Gastroesophageal sphincter (tissue), 4 donors: ENCODE data around the gene MTREX. TPM values are rescaled to one million over a fixed set of nuclear protein-coding genes. Genes with fewer than 3 reads are reported as not detected.
A peak's percentile ranks its signal among the peaks of the same experiment; 100 is the strongest.

Source experiments
- ATAC-seq: fragments of 150-250 bp; one replicate; pipeline ENCODE4 v1.9.1; 2016; ENCODE audit warnings: mild to moderate bottlenecking, moderate library complexity
- H3K27ac ChIP-seq, 4 donors: fragments of 200-600 bp; sonication (generic) in 3 of 4; 1 replicate in 3 of 4; 2 replicates in 1 of 4; pipeline ENCODE4 v1.5.1; 2016 to 2019
- H3K27me3 ChIP-seq: fragments of 200-600 bp; sonication (generic); one replicate; pipeline ENCODE4 v1.5.1; 2019
- H3K36me3 ChIP-seq, 2 donors: fragments of 200-600 bp; sonication (generic); one replicate each; pipeline ENCODE4 v1.5.1; 2019; ENCODE audit warnings: control low read depth in 1 of 2
- H3K4me1 ChIP-seq, 3 donors: fragments of 200-600 bp; sonication (generic); 1 replicate in 2 of 3; 2 replicates in 1 of 3; pipeline ENCODE4 v1.5.1; 2016 to 2019; ENCODE audit warnings: control low read depth in 2 of 3
- H3K4me3 ChIP-seq, 2 donors: fragments of 200-600 bp; sonication (generic); one replicate each; pipeline ENCODE4 v1.5.1; 2019; ENCODE audit warnings: mild to moderate bottlenecking in 1 of 2, moderate library complexity in 1 of 2
- H3K9me3 ChIP-seq, 3 donors: fragments of 200-600 bp; sonication (generic); one replicate each; pipeline ENCODE4 v1.5.1; 2017 to 2019; ENCODE audit warnings: control low read depth in 2 of 3
- CTCF ChIP-seq, 4 experiments: fragments of 200-600 bp in 2 of 4; fragments of 450-650 bp in 2 of 4; sonication (generic) in 1 of 4; IDR thresholded peaks; one replicate each; pipeline ENCODE4 v1.5.1; 2017 to 2019; ENCODE audit warnings: antibody characterized with exemption in 4 of 4, mild to moderate bottlenecking in 2 of 4, moderate library complexity in 2 of 4
- EP300 ChIP-seq: sonication (generic); formaldehyde crosslinking; IDR thresholded peaks from one replicate; pipeline ENCODE4 v1.6.1; 2017; ENCODE audit warnings: antibody characterized with exemption, mild to moderate bottlenecking
- POLR2A ChIP-seq, 2 donors: fragments of 450-650 bp; IDR thresholded peaks; one replicate each; pipeline ENCODE4 v1.6.1; 2017; ENCODE audit warnings: antibody characterized with exemption in 2 of 2, mild to moderate bottlenecking in 2 of 2, moderate library complexity in 1 of 2
- POLR2AphosphoS5 ChIP-seq: sonication (generic); formaldehyde crosslinking; IDR thresholded peaks from one replicate; pipeline ENCODE4 v1.6.1; 2017; ENCODE audit warnings: antibody characterized with exemption
- WGBS, 2 donors: methylation state at CpG; one replicate each; pipeline ENCODE4 v1.1.5; 2018; ENCODE audit warnings: low coverage in 1 of 2; 5-methylcytosine and 5-hydroxymethylcytosine counted together
- total RNA-seq, 4 donors: library from RNA; depleted of rRNA; stranded (reverse); fragments of >200 nt; gene quantifications; one replicate each; pipeline ENCODE4 v1.1.0, GENCODE V29; 2016

MTREX gene
- total RNA-seq, 4 donors from 2014 or later, result 55.7 to 93.2 (median 61.5) TPM

- Histone ChIP-seq H3K36me3 (peaks cover 0 to 6% of the 10 kb centered on the region in 2 donors), H3K4me1 (peaks cover 0 to 43% (median 0%) of the 10 kb centered on the region in 3 donors), H3K4me3 (no peak overlapping the region), H3K27me3 (no peaks in the 10 kb centered on the region), H3K9me3 (no peaks in the 10 kb centered on the region), H3K27ac (no peak overlapping the region)
- TF ChIP-seq EP300, result no peak
- TF ChIP-seq POLR2A (IDR thresholded peaks at IDR 0.05), result no peak
- no peak for TF ChIP-seq CTCF (IDR thresholded peaks at IDR 0.05)
- TF ChIP-seq POLR2AphosphoS5, result no peak
- WGBS, 2 donors, result 38 to 73% methylated on average over 1 of the region's 1 CpG
- ATAC-seq, result no peak
Measured at GRCh38 chr5:55319491-55319890, 11.7 kb downstream of the MTREX start.

DNA sequence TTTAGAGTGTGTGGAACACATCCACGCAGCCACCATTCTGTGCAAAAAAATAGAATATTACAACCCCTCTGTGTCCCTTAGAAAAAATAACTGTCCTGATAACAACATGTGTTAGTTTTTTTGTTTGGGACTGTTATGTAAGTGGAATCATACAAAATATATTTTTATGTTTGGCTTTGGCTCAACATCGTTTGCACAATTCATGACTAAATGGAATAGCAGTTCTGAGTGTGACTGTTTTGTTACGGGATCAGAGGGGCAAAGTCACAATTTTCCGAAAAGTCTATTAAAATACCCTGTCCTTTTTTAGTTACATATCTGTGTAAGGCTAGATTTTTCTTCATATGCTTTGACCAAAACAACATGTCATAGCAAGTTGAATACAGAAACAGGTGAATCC lies 12.8 kb downstream of the MTREX start:
- 54 to 72% methylated on average over 3 to 4 of the region's 4 CpGs for WGBS, 2 donors
- no peak overlapping the region for H3K4me3 ChIP-seq
- ATAC-seq, result no peak

DNA sequence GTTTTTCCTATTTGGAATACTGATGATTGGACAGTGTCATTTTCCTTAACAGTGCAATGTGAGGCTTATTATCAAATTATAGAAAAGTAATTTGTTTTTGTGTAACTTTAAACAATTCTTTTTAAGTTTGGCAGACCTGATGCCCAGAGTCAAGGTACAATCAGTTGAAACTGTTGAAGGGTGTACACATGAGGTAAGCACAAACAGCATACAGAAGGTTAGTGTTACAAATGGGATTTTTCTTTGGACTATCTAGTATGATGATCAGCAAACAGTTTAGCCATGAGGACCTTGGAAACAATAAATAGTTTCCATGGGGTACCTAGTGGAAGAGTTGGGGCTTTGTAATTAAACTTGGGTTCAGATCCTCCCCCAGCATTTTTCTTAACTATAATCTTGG lies 16.2 kb downstream of the MTREX start:
- ATAC-seq, result no peak
- peaks cover 0 to 49% (median 0%) of the 10 kb centered on the region in 3 donors for H3K4me1 ChIP-seq
- peaks cover 0 to 34% of the 10 kb centered on the region in 2 donors for H3K36me3 ChIP-seq
- H3K4me3 ChIP-seq, result no peak overlapping the region
- no peaks in the 10 kb centered on the region for H3K27me3 ChIP-seq
- H3K27ac ChIP-seq, result no peak overlapping the region
- TF ChIP-seq POLR2A (IDR thresholded peaks at IDR 0.05) (no peak), POLR2AphosphoS5 (no peak), EP300 (no peak), CTCF (IDR thresholded peaks at IDR 0.05) (no peak)
- H3K9me3 ChIP-seq, result no peaks in the 10 kb centered on the region

More for the DNA sequence above, 12.8 kb downstream of the MTREX start:
- Histone ChIP-seq H3K9me3 (no peaks in the 10 kb centered on the region), H3K36me3 (peaks cover 0 to 9% of the 10 kb centered on the region in 2 donors), H3K27me3 (no peaks in the 10 kb centered on the region), H3K4me1 (peaks cover 0 to 51% (median 0%) of the 10 kb centered on the region in 3 donors), H3K27ac (no peak overlapping the region)
- TF ChIP-seq EP300 (no peak), CTCF (IDR thresholded peaks at IDR 0.05) (no peak), POLR2AphosphoS5 (no peak), POLR2A (IDR thresholded peaks at IDR 0.05) (no peak)

GRCh38 chr5:55324815-55325418 lies 17.1 kb downstream of the MTREX start:
- ATAC-seq, result peak; percentile 43
- 100% methylated on average over 1 of the region's 1 CpG; no CpG with 5 or more reads in 1 of the 2 donors for WGBS, 2 donors
- H3K27ac ChIP-seq, result no peak overlapping the region
- TF ChIP-seq CTCF (IDR thresholded peaks at IDR 0.05), result peak; percentile 61 to 76 (median 66)
- no peak for TF ChIP-seq POLR2A (IDR thresholded peaks at IDR 0.05)
- H3K4me3 ChIP-seq, result no peak overlapping the region
- H3K4me1 ChIP-seq, result peaks cover 0 to 41% (median 0%) of the 10 kb centered on the region in 3 donors
- H3K36me3 ChIP-seq, result peaks cover 0 to 43% of the 10 kb centered on the region in 2 donors
- H3K9me3 ChIP-seq, result no peaks in the 10 kb centered on the region
- H3K27me3 ChIP-seq, result no peaks in the 10 kb centered on the region

DNA sequence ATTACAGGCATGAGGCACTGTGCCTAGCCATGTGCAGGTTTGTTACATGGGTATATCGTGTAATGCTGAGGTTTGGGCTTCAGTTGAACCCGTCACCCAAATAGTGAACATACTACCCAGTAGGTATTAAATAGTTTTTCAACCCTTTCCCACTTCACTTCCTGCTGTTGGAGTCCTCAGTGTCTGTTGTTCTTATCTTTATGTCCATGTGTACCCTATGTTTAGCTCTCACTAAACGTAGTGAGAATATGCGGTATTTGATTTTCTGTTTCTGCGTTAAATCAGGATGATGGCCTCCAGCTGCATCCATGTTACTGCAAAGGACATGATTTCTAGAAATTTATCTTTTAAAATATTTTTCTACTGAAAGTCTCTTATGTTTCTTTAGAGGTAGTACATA lies 17.8 kb downstream of the MTREX start:
- 81 to 92% methylated on average over 5 of the region's 5 CpGs for WGBS, 2 donors
- TF ChIP-seq POLR2A (IDR thresholded peaks at IDR 0.05) (no peak), CTCF (IDR thresholded peaks at IDR 0.05) (no peak), POLR2AphosphoS5 (no peak), EP300 (no peak)
- no peak for ATAC-seq

More for the DNA sequence above, 17.8 kb downstream of the MTREX start:
- H3K36me3 ChIP-seq, result peaks cover 0 to 46% of the 10 kb centered on the region in 2 donors
- no peaks in the 10 kb centered on the region for H3K27me3 ChIP-seq
- H3K9me3 ChIP-seq, result no peaks in the 10 kb centered on the region
- H3K4me3 ChIP-seq, result no peak overlapping the region
- peaks cover 0 to 36% (median 0%) of the 10 kb centered on the region in 3 donors for H3K4me1 ChIP-seq
- no peak overlapping the region for H3K27ac ChIP-seq
